Hematopoietic multipotent progenitor cell treated with erythropoietin and hydrocortisone succinate and interleukin-3 and kit ligand, for 15 days (in vitro differentiated cells): ENCODE results near the gene CDK18.

ENCODE experiments used
- DNase-seq: peaks from one replicate; pipeline ENCODE4 v3.0.0-alpha.2; 2015; ENCODE audit warnings: low spot score

CDK18 gene

GRCh38 chr1:205505076-205505729 is 734 bp downstream of the CDK18 start:
- no peak for DNase-seq

- DNase-seq: no peak
Observed at GRCh38 chr1:205505791-205506190, 1.3 kb downstream of the CDK18 start.

- no peak for DNase-seq
Observed at GRCh38 chr1:205506409-205507200, 2.1 kb downstream of the CDK18 start.

GRCh38 chr1:205508227-205508714 is 3.8 kb downstream of the CDK18 start:
- no peak for DNase-seq

GRCh38 chr1:205510308-205510950 is 6.0 kb downstream of the CDK18 start:
- DNase-seq: no peak

GRCh38 chr1:205510951-205511330 is 6.5 kb downstream of the CDK18 start:
- no peak for DNase-seq

- DNase-seq: no peak
Observed at GRCh38 chr1:205512059-205513045, 7.9 kb downstream of the CDK18 start.

- no peak for DNase-seq
Observed at GRCh38 chr1:205513774-205514173, 9.3 kb downstream of the CDK18 start.

- no peak for DNase-seq
Observed at GRCh38 chr1:205514211-205515142, 10.0 kb downstream of the CDK18 start.

GRCh38 chr1:205515781-205516253 is 11.3 kb downstream of the CDK18 start:
- no peak for DNase-seq

GRCh38 chr1:205516362-205516761 is 11.9 kb downstream of the CDK18 start:
- no peak for DNase-seq

GRCh38 chr1:205517288-205517687 is 12.8 kb downstream of the CDK18 start:
- no peak for DNase-seq

GRCh38 chr1:205517763-205518162 is 13.3 kb downstream of the CDK18 start:
- no peak for DNase-seq

GRCh38 chr1:205518661-205519540 is 14.4 kb downstream of the CDK18 start:
- no peak for DNase-seq

GRCh38 chr1:205519541-205520131 is 15.2 kb downstream of the CDK18 start:
- DNase-seq: no peak

- no peak for DNase-seq
Observed at GRCh38 chr1:205520709-205521108, 16.2 kb downstream of the CDK18 start.

- DNase-seq: no peak
Observed at GRCh38 chr1:205521686-205522085, 17.2 kb downstream of the CDK18 start.

GRCh38 chr1:205522692-205523091 is 18.2 kb downstream of the CDK18 start:
- DNase-seq: no peak

GRCh38 chr1:205523261-205523890 is 18.9 kb downstream of the CDK18 start:
- no peak for DNase-seq
